Mesodermal cell (in vitro differentiated cells): ENCODE results near the gene TXN.

Experiments used
- H3K27ac ChIP-seq: 2 replicates; pipeline ENCODE4 v1.7.0; 2013; ENCODE audit warnings: mild to moderate bottlenecking, low read depth, low read length, moderate library complexity; ENCODE audit not compliant: severe bottlenecking
- H3K36me3 ChIP-seq: 2 replicates; pipeline ENCODE4 v1.7.1; 2013; ENCODE audit warnings: mild to moderate bottlenecking, low read length, moderate library complexity; ENCODE audit not compliant: control insufficient read depth, insufficient read depth
- H3K4me1 ChIP-seq: one replicate; pipeline ENCODE4 v1.7.1; 2013; ENCODE audit warnings: mild to moderate bottlenecking, low read length; ENCODE audit not compliant: insufficient read depth, control insufficient read depth, poor library complexity, severe bottlenecking
- H3K4me3 ChIP-seq: 2 replicates; pipeline ENCODE4 v1.7.0; 2013; ENCODE audit warnings: low read length, control low read depth, mild to moderate bottlenecking; ENCODE audit not compliant: insufficient read depth, poor library complexity, severe bottlenecking; ENCODE audit errors: extremely low read depth
- H3K9me3 ChIP-seq: 2 replicates; pipeline ENCODE4 v1.7.1; 2013; ENCODE audit warnings: mild to moderate bottlenecking, low read length, moderate library complexity; ENCODE audit not compliant: control insufficient read depth
- WGBS, 2 experiments: methylation state at CpG; one replicate each; pipeline ENCODE4 v1.1.5; 2013; ENCODE audit warnings: missing lambda C conversion rate in 2 of 2; ENCODE audit not compliant: insufficient coverage in 2 of 2; 5-methylcytosine and 5-hydroxymethylcytosine counted together

Gene TXN

DNA sequence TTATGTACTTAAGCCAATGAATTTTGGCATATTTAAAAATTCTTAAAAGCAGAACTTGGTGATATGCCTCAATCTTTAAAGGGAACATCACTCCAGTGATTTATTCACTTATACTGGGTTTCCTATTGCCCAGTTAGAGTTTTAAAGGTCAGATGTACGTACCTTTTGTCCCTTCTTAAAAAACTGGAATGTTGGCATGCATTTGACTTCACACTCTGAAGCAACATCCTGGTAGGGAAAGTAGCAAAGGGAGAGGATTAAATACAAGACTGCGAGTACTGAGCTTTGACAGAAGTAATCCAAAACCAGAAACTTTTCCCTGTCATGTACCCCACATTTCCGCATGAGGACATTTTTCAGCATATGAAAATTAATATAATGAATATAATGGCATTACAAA lies 11.7 kb downstream of the TXN start:
- Histone ChIP-seq H3K4me3 (no peak overlapping the region), H3K36me3 (peaks cover 65% of the 10 kb centered on the region), H3K4me1 (no peaks in the 10 kb centered on the region), H3K9me3 (no peaks in the 10 kb centered on the region), H3K27ac (no peak overlapping the region)
- WGBS, 2 experiments, result 100% methylated on average over 1 of the region's 3 CpGs; no CpG with 5 or more reads in 1 of the 2 experiments

DNA sequence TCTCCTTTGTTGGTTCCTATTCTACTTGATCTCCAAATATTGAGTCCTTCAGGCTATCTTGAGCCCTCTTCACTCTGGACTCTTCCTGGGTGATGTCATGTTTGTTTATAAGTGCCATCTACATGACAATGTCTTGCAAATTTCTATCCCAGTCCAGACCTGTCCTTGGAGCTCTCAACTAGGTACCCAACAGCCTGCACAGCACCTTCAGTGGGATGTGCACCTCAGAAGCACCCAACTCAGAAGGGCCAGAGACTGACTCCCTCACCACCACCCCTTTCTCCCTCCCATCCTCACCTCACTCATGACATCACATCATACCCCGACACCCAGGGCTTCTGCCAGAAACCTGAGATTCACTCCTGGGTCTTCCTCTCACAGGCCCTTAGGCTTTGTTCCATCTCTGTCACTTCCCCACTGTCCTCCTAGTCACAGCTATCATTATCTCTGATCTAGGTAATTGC lies 14.4 kb downstream of the TXN start:
- Histone ChIP-seq H3K27ac (no peak overlapping the region), H3K9me3 (no peaks in the 10 kb centered on the region), H3K4me1 (no peaks in the 10 kb centered on the region), H3K4me3 (no peak overlapping the region), H3K36me3 (peaks cover 43% of the 10 kb centered on the region)
- WGBS, 2 experiments, result 88 to 100% methylated on average over 1 of the region's 1 CpG

- Histone ChIP-seq H3K4me3 (no peak overlapping the region), H3K9me3 (no peaks in the 10 kb centered on the region), H3K27ac (no peak overlapping the region), H3K4me1 (no peaks in the 10 kb centered on the region), H3K36me3 (peaks cover 38% of the 10 kb centered on the region)
- WGBS, 2 experiments, result 80% methylated on average over 2 of the region's 3 CpGs; no CpG with 5 or more reads in 1 of the 2 experiments
Observed at GRCh38 chr9:110241260-110241857, 14.9 kb downstream of the TXN start.

DNA sequence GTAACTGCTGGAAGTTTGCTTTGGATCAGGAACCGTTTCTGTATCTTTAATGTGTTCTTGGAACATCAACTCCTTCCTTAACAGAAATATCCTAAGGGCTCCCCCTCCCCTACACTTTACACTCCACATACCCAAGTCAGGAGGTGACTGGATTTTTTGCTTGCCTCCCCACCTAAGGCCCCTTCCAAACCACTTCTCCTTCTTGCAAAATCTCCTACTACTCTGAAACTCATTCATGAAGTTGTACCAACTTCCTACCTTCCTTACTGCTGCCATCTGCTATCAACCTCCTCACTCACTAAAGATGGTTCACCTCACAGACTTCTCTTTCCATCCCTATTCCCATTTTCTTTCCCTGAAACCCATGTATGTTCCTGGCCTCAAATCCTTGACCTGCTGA lies 16.1 kb downstream of the TXN start:
- H3K9me3 ChIP-seq, result no peaks in the 10 kb centered on the region
- 100% methylated on average over 1 of the region's 1 CpG; no CpG with 5 or more reads in 1 of the 2 experiments for WGBS, 2 experiments
- no peak overlapping the region for H3K4me3 ChIP-seq
- peaks cover 30% of the 10 kb centered on the region for H3K36me3 ChIP-seq
- H3K4me1 ChIP-seq, result no peaks in the 10 kb centered on the region
- H3K27ac ChIP-seq, result no peak overlapping the region

DNA sequence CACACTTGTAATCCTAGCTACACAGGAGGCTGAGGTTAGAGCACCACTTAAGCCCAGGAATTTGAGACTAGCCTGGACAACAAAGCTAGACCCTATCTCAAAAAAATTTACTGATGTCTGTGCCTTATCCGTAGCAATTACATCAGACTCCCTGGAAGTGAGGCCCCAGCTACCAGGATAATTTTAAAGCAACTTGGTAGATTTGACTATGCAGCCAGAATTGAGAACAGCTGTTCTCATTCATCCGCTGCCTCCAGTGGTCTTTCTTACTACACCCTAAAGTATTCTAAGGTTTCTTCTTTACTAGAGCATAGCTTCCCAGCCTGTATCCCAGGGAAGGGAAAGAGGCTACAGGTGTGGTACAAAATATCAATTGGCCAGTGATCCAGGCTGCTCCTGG lies 28.0 kb downstream of the TXN start:
- no peaks in the 10 kb centered on the region for H3K4me1 ChIP-seq
- no peak overlapping the region for H3K27ac ChIP-seq
- no peaks in the 10 kb centered on the region for H3K9me3 ChIP-seq
- no peak overlapping the region for H3K4me3 ChIP-seq
- no peaks in the 10 kb centered on the region for H3K36me3 ChIP-seq
- 60 to 86% methylated on average over 1 of the region's 2 CpGs for WGBS, 2 experiments

- 58 to 73% methylated on average over 2 of the region's 3 CpGs for WGBS, 2 experiments
Observed at GRCh38 chr9:110224583-110224982, 31.7 kb downstream of the TXN start.

GRCh38 chr9:110220809-110221208 lies 35.5 kb downstream of the TXN start:
- 91 to 100% methylated on average over 2 to 3 of the region's 3 CpGs for whole genome bisulfite sequencing, 2 experiments
- H3K4me1 ChIP-seq, result no peaks in the 10 kb centered on the region
- H3K27ac ChIP-seq, result no peak overlapping the region
- H3K4me3 ChIP-seq, result no peak overlapping the region
- H3K36me3 ChIP-seq, result no peaks in the 10 kb centered on the region
- no peaks in the 10 kb centered on the region for H3K9me3 ChIP-seq

More at GRCh38 chr9:110224583-110224982, 31.7 kb downstream of the TXN start:
- Histone ChIP-seq H3K9me3 (no peaks in the 10 kb centered on the region), H3K4me3 (no peak overlapping the region), H3K27ac (no peak overlapping the region), H3K4me1 (no peaks in the 10 kb centered on the region), H3K36me3 (no peaks in the 10 kb centered on the region)

DNA sequence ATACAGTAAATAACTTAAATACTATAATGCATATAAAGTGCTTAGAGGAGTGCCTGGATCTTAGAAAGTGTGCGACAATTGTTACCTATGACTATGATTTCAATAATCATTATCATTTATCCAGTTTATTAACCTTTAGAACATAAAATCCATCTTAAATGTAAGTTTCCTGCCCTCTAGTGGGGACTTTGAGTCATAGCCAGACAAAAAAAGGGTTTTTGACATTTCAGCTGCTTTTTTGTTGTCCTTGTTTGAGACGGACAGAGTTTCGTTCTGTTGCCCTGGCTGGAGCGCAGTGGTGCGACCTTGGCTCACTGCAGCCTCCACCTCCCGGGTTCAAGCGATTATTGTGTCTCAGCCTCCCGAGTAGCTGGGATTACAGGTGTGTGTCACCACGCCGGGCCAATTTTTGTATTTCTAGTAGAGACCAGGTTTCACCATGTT lies 38.6 kb downstream of the TXN start:
- Histone ChIP-seq H3K27ac (no peak overlapping the region), H3K4me1 (no peaks in the 10 kb centered on the region), H3K36me3 (no peaks in the 10 kb centered on the region), H3K9me3 (no peaks in the 10 kb centered on the region), H3K4me3 (no peak overlapping the region)
- WGBS, 2 experiments, result 43 to 45% methylated on average over 9 of the region's 10 CpGs

- H3K4me1 ChIP-seq, result no peaks in the 10 kb centered on the region
- no peak overlapping the region for H3K27ac ChIP-seq
- H3K9me3 ChIP-seq, result peaks cover 3% of the 10 kb centered on the region
- H3K4me3 ChIP-seq, result no peak overlapping the region
- H3K36me3 ChIP-seq, result no peaks in the 10 kb centered on the region
- 80% methylated on average over 1 of the region's 2 CpGs; no CpG with 5 or more reads in 1 of the 2 experiments for WGBS, 2 experiments
Observed at GRCh38 chr9:110214586-110215355, 41.5 kb downstream of the TXN start.

DNA sequence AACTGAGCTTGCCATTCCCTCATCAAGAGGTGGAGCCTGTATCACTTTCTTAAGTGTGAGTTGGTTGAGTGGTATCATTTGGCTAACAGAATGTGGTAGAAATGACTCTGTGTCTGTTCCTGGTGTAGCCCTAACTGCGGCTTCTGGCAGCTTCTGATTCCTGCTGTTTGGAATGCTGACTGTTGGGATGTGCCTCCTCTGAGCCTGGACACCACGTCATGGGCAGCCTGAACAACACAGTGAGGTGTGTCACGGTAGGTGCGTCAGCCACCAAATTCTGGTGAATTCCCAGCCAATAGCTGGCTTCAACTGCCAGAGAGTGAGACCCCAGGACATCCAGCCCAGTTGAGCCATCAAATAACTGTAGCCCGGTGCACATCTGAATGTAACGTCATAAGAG lies 42.2 kb downstream of the TXN start:
- Histone ChIP-seq H3K4me3 (no peak overlapping the region), H3K36me3 (no peaks in the 10 kb centered on the region), H3K9me3 (peaks cover 3% of the 10 kb centered on the region), H3K4me1 (no peaks in the 10 kb centered on the region), H3K27ac (no peak overlapping the region)
- WGBS, 2 experiments, result 80 to 85% methylated on average over 4 to 6 of the region's 6 CpGs
